H9 (cell line): ENCODE data around the gene FXYD4. TPM values are rescaled to one million over a fixed set of nuclear protein-coding genes. Genes with fewer than 3 reads are reported as not detected.
A peak's percentile ranks its signal among the peaks of the same experiment; 100 is the strongest.

Experiments used
- DNase-seq: peaks from one replicate; pipeline ENCODE4 v3.0.0-alpha.2; 2017
- H2AFZ ChIP-seq: one replicate; pipeline ENCODE4 v1.6.1; 2013; ENCODE audit warnings: mild to moderate bottlenecking, low read length, control low read depth, moderate library complexity
- H2AK5ac ChIP-seq: 2 replicates; pipeline ENCODE4 v1.6.1; 2013; ENCODE audit warnings: low read length, control low read depth, mixed read lengths; ENCODE audit not compliant: insufficient read length
- H2BK120ac ChIP-seq: one replicate; pipeline ENCODE4 v1.6.1; 2013; ENCODE audit warnings: low read depth, mild to moderate bottlenecking, low read length, control low read depth, inconsistent platforms; ENCODE audit not compliant: poor library complexity, severe bottlenecking
- H2BK12ac ChIP-seq: 2 replicates; pipeline ENCODE4 v1.6.1; 2013; ENCODE audit warnings: low read length, control low read depth, mixed read lengths, low read depth; ENCODE audit not compliant: insufficient read length
- H2BK15ac ChIP-seq: 2 replicates; pipeline ENCODE4 v1.6.1; 2013; ENCODE audit warnings: low read depth, low read length, control low read depth
- H2BK20ac ChIP-seq: one replicate; pipeline ENCODE4 v1.6.1; 2013; ENCODE audit warnings: low read depth, mild to moderate bottlenecking, low read length, control low read depth, inconsistent platforms; ENCODE audit not compliant: poor library complexity, severe bottlenecking
- H2BK5ac ChIP-seq: 2 replicates; pipeline ENCODE4 v1.6.1; 2013; ENCODE audit warnings: low read length, control low read depth, mixed read lengths; ENCODE audit not compliant: insufficient read length
- H3K14ac ChIP-seq: 2 replicates; pipeline ENCODE4 v1.6.1; 2013; ENCODE audit warnings: low read length, control low read depth; ENCODE audit not compliant: insufficient read depth
- H3K18ac ChIP-seq: 2 replicates; pipeline ENCODE4 v1.6.1; 2013; ENCODE audit warnings: low read depth, mild to moderate bottlenecking, mixed read lengths, low read length, control low read depth; ENCODE audit not compliant: insufficient read length
- H3K23ac ChIP-seq: 2 replicates; pipeline ENCODE4 v1.6.1; 2013; ENCODE audit warnings: low read length, control low read depth, mixed read lengths, low read depth; ENCODE audit not compliant: insufficient read length
- H3K23me2 ChIP-seq: 2 replicates; pipeline ENCODE4 v1.6.1; 2013; ENCODE audit warnings: low read depth, mild to moderate bottlenecking, mixed read lengths, low read length, control low read depth; ENCODE audit not compliant: insufficient read length, poor library complexity, severe bottlenecking
- H3K27ac ChIP-seq: 2 replicates; pipeline ENCODE4 v1.5.1; 2013; ENCODE audit warnings: low read length, control low read depth, mixed read lengths, low read depth; ENCODE audit not compliant: insufficient read length
- H3K27me3 ChIP-seq: 2 replicates; pipeline ENCODE4 v1.6.1; 2013; ENCODE audit warnings: low read length, control low read depth, inconsistent platforms; ENCODE audit not compliant: insufficient read depth
- H3K4ac ChIP-seq: 2 replicates; pipeline ENCODE4 v1.6.1; 2013; ENCODE audit warnings: low read depth, mild to moderate bottlenecking, control low read depth, inconsistent platforms, low read length, moderate library complexity
- H3K4me1 ChIP-seq: 2 replicates; pipeline ENCODE4 v1.6.1; 2013; ENCODE audit warnings: low read length, control low read depth, inconsistent platforms; ENCODE audit not compliant: insufficient read depth
- H3K4me2 ChIP-seq: 2 replicates; pipeline ENCODE4 v1.6.1; 2013; ENCODE audit warnings: low read length, control low read depth, mixed read lengths; ENCODE audit not compliant: insufficient read length, insufficient read depth
- H3K56ac ChIP-seq: 2 replicates; pipeline ENCODE4 v1.6.1; 2013; ENCODE audit warnings: low read depth, mild to moderate bottlenecking, mixed read lengths, low read length, control low read depth; ENCODE audit not compliant: insufficient read length
- H3K79me1 ChIP-seq: 2 replicates; pipeline ENCODE4 v1.6.1; 2013; ENCODE audit warnings: low read depth, mild to moderate bottlenecking, moderate library complexity, low read length, control low read depth, inconsistent platforms; ENCODE audit not compliant: insufficient read depth, poor library complexity, severe bottlenecking
- H3K79me2 ChIP-seq: 2 replicates; pipeline ENCODE4 v1.6.1; 2013; ENCODE audit warnings: low read length, control low read depth, inconsistent platforms; ENCODE audit not compliant: insufficient read depth
- H3K9ac ChIP-seq: 2 replicates; pipeline ENCODE4 v1.6.1; 2013; ENCODE audit warnings: low read length, control low read depth, mixed read lengths; ENCODE audit not compliant: insufficient read length; ENCODE audit errors: extremely low read depth
- H3K9me3 ChIP-seq: one replicate; pipeline ENCODE4 v1.6.1; 2013; ENCODE audit warnings: low read depth, low read length, inconsistent platforms; ENCODE audit not compliant: control insufficient read depth
- H3T11ph ChIP-seq: one replicate; pipeline ENCODE4 v1.6.1; 2013; ENCODE audit warnings: mild to moderate bottlenecking, low read length, control low read depth, inconsistent platforms
- H4K20me1 ChIP-seq: one replicate; pipeline ENCODE4 v1.6.1; 2013; ENCODE audit not compliant: control insufficient read depth, insufficient read length, insufficient read depth
- H4K5ac ChIP-seq: 2 replicates; pipeline ENCODE4 v1.6.1; 2013; ENCODE audit warnings: low read depth, mild to moderate bottlenecking, mixed read lengths, low read length, control low read depth; ENCODE audit not compliant: insufficient read length
- H4K8ac ChIP-seq: replicated peaks from 2 replicates; pipeline ENCODE4 v1.6.1; 2013; ENCODE audit warnings: low read length, control low read depth, mixed read lengths, low read depth; ENCODE audit not compliant: insufficient read length
- H4K91ac ChIP-seq: 2 replicates; pipeline ENCODE4 v1.6.1; 2013; ENCODE audit warnings: low read depth, mild to moderate bottlenecking, moderate library complexity, mixed read lengths, low read length, control low read depth; ENCODE audit not compliant: insufficient read length
- H3K27ac Mint-ChIP-seq, 3 experiments: 2 replicates in 2 of 3; 3 replicates in 1 of 3; pipeline ENCODE4 v1.8.0; 2020 to 2021; ENCODE audit warnings: mixed read lengths in 3 of 3, mild to moderate bottlenecking in 1 of 3, moderate library complexity in 1 of 3
- H3K27me3 Mint-ChIP-seq: 2 replicates; pipeline ENCODE4 v1.8.0; 2021; ENCODE audit warnings: low read depth, mild to moderate bottlenecking, moderate library complexity, mixed read lengths
- H3K36me3 Mint-ChIP-seq, 3 experiments: 2 replicates in 2 of 3; 3 replicates in 1 of 3; pipeline ENCODE4 v1.8.0; 2020 to 2021; ENCODE audit warnings: low read depth in 3 of 3, mixed read lengths in 3 of 3; ENCODE audit not compliant: insufficient read depth in 1 of 3
- H3K4me1 Mint-ChIP-seq, 2 experiments: 2 replicates each; pipeline ENCODE4 v1.8.0; 2020; ENCODE audit warnings: mixed read lengths in 2 of 2
- H3K4me3 Mint-ChIP-seq, 2 experiments: 2 replicates in 1 of 2; 3 replicates in 1 of 2; pipeline ENCODE4 v1.8.0; 2020 to 2021; ENCODE audit warnings: mild to moderate bottlenecking in 2 of 2, mixed read lengths in 2 of 2, moderate library complexity in 1 of 2
- H3K9me3 Mint-ChIP-seq, 2 experiments: 2 replicates in 1 of 2; 3 replicates in 1 of 2; pipeline ENCODE4 v1.8.0; 2020; ENCODE audit warnings: mild to moderate bottlenecking in 2 of 2, mixed read lengths in 2 of 2, moderate library complexity in 1 of 2
- CTCF ChIP-seq: fragments of 200-600 bp; sonication (generic); conservative IDR thresholded peaks from 3 replicates; pipeline ENCODE4 v1.8.0; 2021; ENCODE audit warnings: antibody characterized with exemption, mild to moderate bottlenecking
- WGBS: extraction: QIAGEN DNeasy Blood & Tissue Kit; methylation state at CpG from one replicate; pipeline ENCODE4 v1.1.7; 2013; ENCODE audit warnings: missing lambda C conversion rate, low lambda C conversion rate, mixed read lengths; ENCODE audit not compliant: insufficient read length; ENCODE audit errors: extremely low coverage; 5-methylcytosine and 5-hydroxymethylcytosine counted together
- total RNA-seq: library from RNA; stranded (reverse); gene quantifications from 2 replicates; pipeline ENCODE4 v1.2.1, GENCODE V29; 2021

The FXYD4 gene
- total RNA-seq, 1 experiment from 2014 or later, result not detected

- Histone ChIP-seq H3K27me3 (no peaks in the 10 kb centered on the region), H3K56ac (no peak overlapping the region), H3K4me2 (no peak overlapping the region), H4K8ac (no peak overlapping the region), H3T11ph (no peak overlapping the region), H2BK120ac (no peak overlapping the region), H3K14ac (no peak overlapping the region), H3K23ac (no peak overlapping the region), H3K18ac (no peak overlapping the region), H3K4ac (no peak overlapping the region), H4K91ac (no peak overlapping the region), H4K5ac (no peak overlapping the region), H2BK20ac (no peak overlapping the region), H3K9ac (no peak overlapping the region), H2AK5ac (no peak overlapping the region), H3K9me3 (no peaks in the 10 kb centered on the region), H2BK5ac (no peak overlapping the region), H2BK15ac (no peak overlapping the region), H3K23me2 (no peaks in the 10 kb centered on the region), H2AFZ (no peak overlapping the region), H2BK12ac (no peak overlapping the region), H3K79me2 (no peaks in the 10 kb centered on the region), H3K79me1 (no peaks in the 10 kb centered on the region), H3K27ac (no peak overlapping the region), H4K20me1 (no peaks in the 10 kb centered on the region), H3K4me1 (no peaks in the 10 kb centered on the region)
- Mint-ChIP-seq H3K27me3 (no peaks in the 10 kb centered on the region), H3K36me3 (no peaks in the 10 kb centered on the region), H3K4me3 (no peak overlapping the region), H3K4me1 (peaks cover 14% of the 10 kb centered on the region in 2 experiments), H3K27ac (0 out of 7 replicates have a peak overlapping the region, but pooled peaks of 1 of the 3 experiments have one; percentile 34), H3K9me3 (no peaks in the 10 kb centered on the region)
- no peak for TF ChIP-seq CTCF
- no CpG with 5 or more reads among the region's 4 CpGs for WGBS
- no peak for DNase-seq
These were observed 23.4 kb upstream of the FXYD4 start for GRCh38 chr10:43347997-43348396.
